Measurements from ENCODE around the gene PHF12. TPM values are rescaled to one million over a fixed set of nuclear protein-coding genes. Genes with fewer than 3 reads are reported as not detected.

The PHF12 gene
- total and polyA plus RNA-seq, 2 of the 8 experiments (the other 6 are each of a cell fraction or from before 2014, with no cell fraction given) = 38.8 to 65.7 TPM

DNA sequence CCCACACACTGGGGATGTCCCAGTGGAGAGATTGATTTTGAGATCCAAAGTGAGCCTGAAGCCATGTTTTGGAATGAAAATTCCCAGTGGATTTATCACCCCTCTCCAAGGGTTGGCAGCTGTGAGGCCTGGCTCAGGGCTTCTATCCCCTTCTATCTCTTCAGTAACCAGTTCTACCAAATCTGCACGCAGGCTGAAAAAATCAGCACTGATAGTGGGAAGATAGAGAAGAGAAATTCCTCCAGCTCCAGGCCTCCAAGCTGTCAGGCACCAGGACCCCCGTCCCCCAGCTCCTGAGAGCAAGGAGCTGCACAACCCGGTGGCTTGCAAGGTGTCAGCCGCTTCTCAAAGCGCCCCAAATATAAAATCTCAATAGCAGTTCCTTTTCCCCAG, 54.8 kb downstream of the PHF12 start:
- peaks cover 11% of the 10 kb centered on the region for H3K79me1 ChIP-seq (ENCODE audit: low read depth, low read length)
- H2BK20ac ChIP-seq (ENCODE audit: low read length) = no peak overlapping the region
- H2AFZ ChIP-seq (ENCODE audit: low read length) = no peak overlapping the region
- POLR2A ChIA-PET (ENCODE audit: partially characterized antibody) = interaction anchor here (1.0 to 5.2 kb wide), 13 partner anchors 9 to 185 kb away, joined by 3 to 51 read pairs (median 6); partner anchors contain the start of genes FAM222B, PROCA1, RPL23A and TLCD1
- H3K36me3 ChIP-seq (ENCODE audit: control insufficient read depth in 2 of 4, insufficient read depth in 4 of 4, low read length in 3 of 4) = no peaks in the 10 kb centered on the region; a peak in 2 of 8 replicates
- WGBS, 2 experiments (ENCODE audit: extremely low coverage in 1 of 2, insufficient coverage in 1 of 2, insufficient read length in 1 of 2, insufficient replicate concordance in 2 of 2, low coverage in 1 of 2, low lambda C conversion rate in 2 of 2, missing lambda C conversion rate in 1 of 2) = 8% methylated on average over 5 of the region's 5 CpGs; no CpG with 5 or more reads in 1 of the 2 experiments
- no peak overlapping the region for H4K5ac ChIP-seq (ENCODE audit: insufficient read length, low read depth, low read length)
- no peak overlapping the region; the same call in 1 of the 2 replicates for H3K18ac ChIP-seq (ENCODE audit: extremely low read depth, low read length)
- DNase-seq (ENCODE audit: low read depth in 1 of 2, low spot score in 2 of 2) = no peak
- no peak overlapping the region for H3K56ac ChIP-seq (replicated peaks; ENCODE audit: insufficient read length, low read depth, low read length)
- no peak for TF ChIP-seq SP2 (IDR thresholded peaks at IDR 0.05; ENCODE audit: low read length)
- TF ChIP-seq TCF12 (IDR thresholded peaks at IDR 0.05; ENCODE audit: low read depth, low read length) = no peak
- TF ChIP-seq ASH2L (IDR thresholded peaks at IDR 0.05; ENCODE audit: low read length) = no peak
- no peak for TF ChIP-seq POU5F1 (IDR thresholded peaks at IDR 0.05; ENCODE audit: low read depth, low read length)
- no peak for TF ChIP-seq EGR1 (IDR thresholded peaks at IDR 0.05; ENCODE audit: borderline replicate concordance, low read depth, low read length)
- TF ChIP-seq, protein P1, sequence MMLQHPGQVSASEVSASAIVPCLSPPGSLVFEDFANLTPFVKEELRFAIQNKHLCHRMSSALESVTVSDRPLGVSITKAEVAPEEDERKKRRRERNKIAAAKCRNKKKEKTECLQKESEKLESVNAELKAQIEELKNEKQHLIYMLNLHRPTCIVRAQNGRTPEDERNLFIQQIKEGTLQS (IDR thresholded peaks at IDR 0.05; ENCODE audit: insufficient read depth, low read depth, low read length) = no peak
- no peak for TF ChIP-seq BCL11A (IDR thresholded peaks at IDR 0.05; ENCODE audit: low read depth in 2 of 2, low read length in 2 of 2)
- no peak for TF ChIP-seq KDM1A (IDR thresholded peaks at IDR 0.05; ENCODE audit: borderline replicate concordance, low read length)
- TF ChIP-seq YY1 (IDR thresholded peaks at IDR 0.05; ENCODE audit: low read depth, low read length) = no peak
- TF ChIP-seq, protein P2, sequence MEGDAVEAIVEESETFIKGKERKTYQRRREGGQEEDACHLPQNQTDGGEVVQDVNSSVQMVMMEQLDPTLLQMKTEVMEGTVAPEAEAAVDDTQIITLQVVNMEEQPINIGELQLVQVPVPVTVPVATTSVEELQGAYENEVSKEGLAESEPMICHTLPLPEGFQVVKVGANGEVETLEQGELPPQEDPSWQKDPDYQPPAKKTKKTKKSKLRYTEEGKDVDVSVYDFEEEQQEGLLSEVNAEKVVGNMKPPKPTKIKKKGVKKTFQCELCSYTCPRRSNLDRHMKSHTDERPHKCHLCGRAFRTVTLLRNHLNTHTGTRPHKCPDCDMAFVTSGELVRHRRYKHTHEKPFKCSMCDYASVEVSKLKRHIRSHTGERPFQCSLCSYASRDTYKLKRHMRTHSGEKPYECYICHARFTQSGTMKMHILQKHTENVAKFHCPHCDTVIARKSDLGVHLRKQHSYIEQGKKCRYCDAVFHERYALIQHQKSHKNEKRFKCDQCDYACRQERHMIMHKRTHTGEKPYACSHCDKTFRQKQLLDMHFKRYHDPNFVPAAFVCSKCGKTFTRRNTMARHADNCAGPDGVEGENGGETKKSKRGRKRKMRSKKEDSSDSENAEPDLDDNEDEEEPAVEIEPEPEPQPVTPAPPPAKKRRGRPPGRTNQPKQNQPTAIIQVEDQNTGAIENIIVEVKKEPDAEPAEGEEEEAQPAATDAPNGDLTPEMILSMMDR (IDR thresholded peaks at IDR 0.05; ENCODE audit: control extremely low read depth in 1 of 3, insufficient read depth in 1 of 3, low read depth in 1 of 3, low read length in 3 of 3) = no peak
- no peak for TF ChIP-seq TBP (IDR thresholded peaks at IDR 0.05; ENCODE audit: low read depth, low read length)
- H3K9ac ChIP-seq (replicated peaks in 1 of 4; ENCODE audit: extremely low read depth in 1 of 4, low read depth in 3 of 4, low read length in 3 of 4) = no peak overlapping the region; a peak in 1 of 7 replicates
- H2BK5ac ChIP-seq (ENCODE audit: low read depth, low read length) = no peak overlapping the region
- H3K23ac ChIP-seq (ENCODE audit: insufficient read length) = no peak overlapping the region
- no peak overlapping the region for H3K27ac ChIP-seq (ENCODE audit: low read depth, low read length)
- H3K4ac ChIP-seq (replicated peaks; ENCODE audit: insufficient read length, low read depth, low read length) = no peak overlapping the region
- no peak overlapping the region for H2BK120ac ChIP-seq (replicated peaks; ENCODE audit: low read depth, low read length)
- H3K27me3 ChIP-seq (replicated peaks in 1 of 4; ENCODE audit: control insufficient read depth in 3 of 4, extremely low read depth in 1 of 4, insufficient read depth in 3 of 4, low read length in 3 of 4) = no peaks in the 10 kb centered on the region
- peak overlapping the region; percentile 79 to 94 (median 89) for H3K4me3 ChIP-seq (ENCODE audit: extremely low read depth in 1 of 4, insufficient read depth in 2 of 4, low read depth in 3 of 4, low read length in 4 of 4)
- no peak overlapping the region for H2BK15ac ChIP-seq (ENCODE audit: low read length)
- H4K91ac ChIP-seq (replicated peaks; ENCODE audit: insufficient read length, low read length) = no peak overlapping the region
- no peak for FAIRE-seq
- H2BK12ac ChIP-seq (ENCODE audit: low read depth, low read length) = no peak overlapping the region
- H3K4me1 ChIP-seq (replicated peaks in 1 of 4; ENCODE audit: control insufficient read depth in 3 of 4, insufficient read depth in 4 of 4, low read length in 3 of 4) = peaks cover 1 to 14% (median 5%) of the 10 kb centered on the region in 4 experiments
- no peak overlapping the region for H4K8ac ChIP-seq (ENCODE audit: extremely low read depth, insufficient read depth, low read length)
- H3K23me2 ChIP-seq (ENCODE audit: low read depth, low read length) = peaks cover 2% of the 10 kb centered on the region; the same call in 1 of the 2 replicates
- H2AK5ac ChIP-seq (ENCODE audit: low read depth, low read length) = no peak overlapping the region
- CTCF ChIA-PET (ENCODE audit: partially characterized antibody) = interaction anchor here (0.8 to 7.3 kb wide), 10 partner anchors 9 to 348 kb away, joined by 3 to 47 read pairs (median 6); no protein-coding TSS in a partner anchor
- peaks cover 0 to 5% of the 10 kb centered on the region in 2 experiments for H4K20me1 ChIP-seq (replicated peaks in 1 of 2; ENCODE audit: control insufficient read depth in 1 of 2, insufficient read depth in 2 of 2, low read length in 2 of 2)
- H3K79me2 ChIP-seq (ENCODE audit: control insufficient read depth in 1 of 2, insufficient read depth in 2 of 2, low read length in 2 of 2) = peaks cover 4 to 24% of the 10 kb centered on the region in 2 experiments
- peak overlapping the region; percentile 68 to 71 for H3K4me2 ChIP-seq (ENCODE audit: insufficient read depth in 1 of 2, low read depth in 2 of 2, low read length in 2 of 2)
- no peaks in the 10 kb centered on the region for H3K9me3 ChIP-seq (ENCODE audit: insufficient read depth in 2 of 2, low read depth in 1 of 2, low read length in 1 of 2)
- H3K14ac ChIP-seq (ENCODE audit: insufficient read length) = no peak overlapping the region
